Mesenchymal stem cell (in vitro differentiated cells and primary cell): ENCODE data around the gene RTEL1.

Experiments
- DNase-seq: peaks from one replicate; pipeline ENCODE4 v3.0.0-alpha.2; 2013
- H2AFZ ChIP-seq: one replicate; pipeline ENCODE4 v1.6.1; 2013; ENCODE audit warnings: low read depth, mild to moderate bottlenecking, control low read depth, inconsistent platforms, low read length, moderate library complexity
- H2AK5ac ChIP-seq: 2 replicates; pipeline ENCODE4 v1.6.1; 2013; ENCODE audit warnings: low read length, moderate library complexity, mild to moderate bottlenecking, inconsistent platforms; ENCODE audit not compliant: severe bottlenecking
- H2BK120ac ChIP-seq: one replicate; pipeline ENCODE4 v1.6.1; 2013; ENCODE audit warnings: low read depth, mild to moderate bottlenecking, inconsistent platforms, low read length, moderate library complexity
- H2BK12ac ChIP-seq, 2 experiments: one replicate each; pipeline ENCODE4 v1.6.1; 2013; ENCODE audit warnings: inconsistent platforms in 2 of 2, low read length in 2 of 2, mild to moderate bottlenecking in 2 of 2, moderate library complexity in 2 of 2, control low read depth in 1 of 2
- H2BK15ac ChIP-seq: one replicate; pipeline ENCODE4 v1.6.1; 2013; ENCODE audit warnings: mild to moderate bottlenecking, low read depth, inconsistent platforms; ENCODE audit not compliant: poor library complexity, severe bottlenecking
- H2BK5ac ChIP-seq: 2 replicates; pipeline ENCODE4 v1.6.1; 2013; ENCODE audit warnings: low read depth, mild to moderate bottlenecking, low read length, control low read depth, inconsistent platforms; ENCODE audit not compliant: poor library complexity, severe bottlenecking
- H3K14ac ChIP-seq, 2 experiments: one replicate each; pipeline ENCODE4 v1.6.1; 2013; ENCODE audit warnings: inconsistent platforms in 2 of 2, low read length in 2 of 2, control low read depth in 1 of 2, mild to moderate bottlenecking in 1 of 2, moderate library complexity in 1 of 2
- H3K18ac ChIP-seq, 2 experiments: one replicate each; pipeline ENCODE4 v1.6.1; 2013; ENCODE audit warnings: inconsistent platforms in 2 of 2, low read length in 2 of 2, control low read depth in 1 of 2, low read depth in 1 of 2, mild to moderate bottlenecking in 1 of 2
- H3K23ac ChIP-seq, 2 experiments: one replicate each; pipeline ENCODE4 v1.6.1; 2013; ENCODE audit warnings: inconsistent platforms in 2 of 2, low read length in 2 of 2, mild to moderate bottlenecking in 2 of 2, moderate library complexity in 2 of 2, control low read depth in 1 of 2
- H3K27ac ChIP-seq: 2 replicates; pipeline ENCODE4 v1.5.1; 2013; ENCODE audit warnings: mild to moderate bottlenecking, moderate library complexity, low read length, control low read depth, inconsistent platforms; ENCODE audit not compliant: poor library complexity, severe bottlenecking
- H3K27me3 ChIP-seq, 2 experiments: 2 replicates each; pipeline versions ENCODE4 v1.6.1 to v1.7.0; 2013; ENCODE audit warnings: low read length in 2 of 2, mild to moderate bottlenecking in 2 of 2, moderate library complexity in 2 of 2, control low read depth in 1 of 2, inconsistent platforms in 1 of 2; ENCODE audit not compliant: control insufficient read depth in 1 of 2, insufficient read depth in 1 of 2
- H3K36me3 ChIP-seq, 2 experiments: 2 replicates each; pipeline versions ENCODE4 v1.6.1 to v1.7.0; 2013; ENCODE audit warnings: low read length in 2 of 2, control low read depth in 1 of 2, inconsistent platforms in 1 of 2, low read depth in 1 of 2, mild to moderate bottlenecking in 1 of 2; ENCODE audit not compliant: insufficient read depth in 2 of 2, control insufficient read depth in 1 of 2
- H3K4ac ChIP-seq, 2 experiments: one replicate each; pipeline ENCODE4 v1.6.1; 2013; ENCODE audit warnings: inconsistent platforms in 2 of 2, low read length in 2 of 2, mild to moderate bottlenecking in 2 of 2, moderate library complexity in 2 of 2, control low read depth in 1 of 2, low read depth in 1 of 2
- H3K4me1 ChIP-seq: 2 replicates; pipeline ENCODE4 v1.6.1; 2013; ENCODE audit warnings: low read depth, low read length, control low read depth; ENCODE audit not compliant: control insufficient read depth, insufficient read depth
- H3K4me2 ChIP-seq: 2 replicates; pipeline ENCODE4 v1.6.1; 2013; ENCODE audit warnings: low read length, mild to moderate bottlenecking, inconsistent platforms; ENCODE audit not compliant: poor library complexity, severe bottlenecking
- H3K4me3 ChIP-seq, 2 experiments: 2 replicates each; pipeline versions ENCODE4 v1.5.1 to v1.7.0; 2013; ENCODE audit warnings: low read length in 2 of 2, mild to moderate bottlenecking in 2 of 2, control low read depth in 1 of 2, low read depth in 1 of 2; ENCODE audit not compliant: insufficient read depth in 1 of 2
- H3K79me1 ChIP-seq: replicated peaks from 2 replicates; pipeline ENCODE4 v1.6.1; 2013; ENCODE audit warnings: mild to moderate bottlenecking, control low read depth, low read length, inconsistent platforms; ENCODE audit not compliant: poor library complexity, severe bottlenecking
- H3K9ac ChIP-seq: 2 replicates; pipeline ENCODE4 v1.7.0; 2013; ENCODE audit warnings: mild to moderate bottlenecking, low read length, moderate library complexity
- H3K9me3 ChIP-seq: 2 replicates; pipeline ENCODE4 v1.7.0; 2013; ENCODE audit warnings: mild to moderate bottlenecking, low read length; ENCODE audit not compliant: control insufficient read depth
- H4K8ac ChIP-seq: one replicate; pipeline ENCODE4 v1.6.1; 2013; ENCODE audit warnings: inconsistent platforms, mild to moderate bottlenecking, low read length, moderate library complexity
- H4K91ac ChIP-seq: one replicate; pipeline ENCODE4 v1.6.1; 2013; ENCODE audit warnings: mild to moderate bottlenecking, low read length, inconsistent platforms
- WGBS: methylation state at CpG from one replicate; pipeline ENCODE4 v1.1.7; 2013; ENCODE audit warnings: mixed read lengths; 5-methylcytosine and 5-hydroxymethylcytosine counted together

RTEL1 gene

GRCh38 chr20:63734111-63734945 lies 76.2 kb downstream of the RTEL1 start:
- H3K4me2 ChIP-seq = no peak overlapping the region
- H3K27me3 ChIP-seq = no peaks in the 10 kb centered on the region
- no peak overlapping the region for H2BK120ac ChIP-seq
- H3K23ac ChIP-seq = no peak overlapping the region
- WGBS = 96% methylated on average over 25 of the region's 25 CpGs
- H2BK15ac ChIP-seq = no peak overlapping the region
- H4K91ac ChIP-seq = peak overlapping the region; percentile 4
- H3K4me3 ChIP-seq = no peak overlapping the region
- no peak for DNase-seq
- H2BK5ac ChIP-seq = no peak overlapping the region
- H2BK12ac ChIP-seq = no peak overlapping the region
- H3K9ac ChIP-seq = no peak overlapping the region
- H3K36me3 ChIP-seq = peaks cover 57 to 80% of the 10 kb centered on the region in 2 experiments
- peaks cover 29% of the 10 kb centered on the region for H3K4me1 ChIP-seq
- H2AFZ ChIP-seq = no peak overlapping the region
- H3K27ac ChIP-seq = no peak overlapping the region
- H2AK5ac ChIP-seq = no peak overlapping the region
- no peak overlapping the region for H3K14ac ChIP-seq
- no peak overlapping the region for H3K18ac ChIP-seq
- H3K4ac ChIP-seq = no peak overlapping the region
- no peaks in the 10 kb centered on the region for H3K9me3 ChIP-seq
- no peak overlapping the region for H4K8ac ChIP-seq
- H3K79me1 ChIP-seq = peaks cover 24% of the 10 kb centered on the region

- Histone ChIP-seq H2BK12ac (no peak overlapping the region), H3K4me1 (peaks cover 29% of the 10 kb centered on the region), H3K27me3 (no peaks in the 10 kb centered on the region), H3K36me3 (peaks cover 51 to 75% of the 10 kb centered on the region in 2 experiments), H3K9ac (no peak overlapping the region), H3K79me1 (peaks cover 22% of the 10 kb centered on the region), H3K14ac (no peak overlapping the region), H3K4me2 (no peak overlapping the region), H2BK120ac (no peak overlapping the region), H3K18ac (no peak overlapping the region), H3K23ac (no peak overlapping the region), H2AFZ (no peak overlapping the region), H3K4me3 (no peak overlapping the region), H2AK5ac (no peak overlapping the region), H2BK5ac (no peak overlapping the region), H2BK15ac (no peak overlapping the region), H3K9me3 (no peaks in the 10 kb centered on the region), H4K91ac (no peak overlapping the region), H3K27ac (no peak overlapping the region), H3K4ac (no peak overlapping the region), H4K8ac (no peak overlapping the region)
- no peak for DNase-seq
- 96% methylated on average over 48 of the region's 48 CpGs for WGBS
Measured at GRCh38 chr20:63734946-63735858, 77.1 kb downstream of the RTEL1 start.

- Histone ChIP-seq H3K4me1 (peaks cover 29% of the 10 kb centered on the region), H3K36me3 (peaks cover 44 to 68% of the 10 kb centered on the region in 2 experiments), H3K14ac (no peak within 1 kb of the TSS), H2AK5ac (no peak within 1 kb of the TSS), H3K18ac (no peak within 1 kb of the TSS), H2AFZ (no peak within 1 kb of the TSS), H4K91ac (peak within 1 kb of the TSS; percentile 5), H3K27ac (no peak within 1 kb of the TSS), H2BK120ac (no peak within 1 kb of the TSS), H3K4me2 (no peak within 1 kb of the TSS), H3K23ac (no peak within 1 kb of the TSS), H3K79me1 (peaks cover 18% of the 10 kb centered on the region), H3K27me3 (no peaks in the 10 kb centered on the region), H3K4me3 (no peak within 1 kb of the TSS), H3K4ac (no peak within 1 kb of the TSS), H2BK15ac (no peak within 1 kb of the TSS), H3K9me3 (no peaks in the 10 kb centered on the region), H2BK5ac (no peak within 1 kb of the TSS), H3K9ac (no peak within 1 kb of the TSS), H2BK12ac (no peak within 1 kb of the TSS), H4K8ac (no peak within 1 kb of the TSS)
- no peak for DNase-seq
- WGBS = 96% methylated on average over 25 of the region's 31 CpGs
Measured at GRCh38 chr20:63735859-63736718, 78.0 kb downstream of the RTEL1 start, which contains the start of gene LIME1. Gene LIME1 (plus strand): TSS chr20:63736664. CDS start chr20:63737550, 886 bp downstream.
